Glomerular visceral epithelial cell (primary cell): ENCODE data around the gene ABCF3.

Source experiments
- DNase-seq: peaks from one replicate; pipeline ENCODE4 v3.0.0-alpha.2; 2016; ENCODE audit errors: extremely low spot score

Gene ABCF3

DNA sequence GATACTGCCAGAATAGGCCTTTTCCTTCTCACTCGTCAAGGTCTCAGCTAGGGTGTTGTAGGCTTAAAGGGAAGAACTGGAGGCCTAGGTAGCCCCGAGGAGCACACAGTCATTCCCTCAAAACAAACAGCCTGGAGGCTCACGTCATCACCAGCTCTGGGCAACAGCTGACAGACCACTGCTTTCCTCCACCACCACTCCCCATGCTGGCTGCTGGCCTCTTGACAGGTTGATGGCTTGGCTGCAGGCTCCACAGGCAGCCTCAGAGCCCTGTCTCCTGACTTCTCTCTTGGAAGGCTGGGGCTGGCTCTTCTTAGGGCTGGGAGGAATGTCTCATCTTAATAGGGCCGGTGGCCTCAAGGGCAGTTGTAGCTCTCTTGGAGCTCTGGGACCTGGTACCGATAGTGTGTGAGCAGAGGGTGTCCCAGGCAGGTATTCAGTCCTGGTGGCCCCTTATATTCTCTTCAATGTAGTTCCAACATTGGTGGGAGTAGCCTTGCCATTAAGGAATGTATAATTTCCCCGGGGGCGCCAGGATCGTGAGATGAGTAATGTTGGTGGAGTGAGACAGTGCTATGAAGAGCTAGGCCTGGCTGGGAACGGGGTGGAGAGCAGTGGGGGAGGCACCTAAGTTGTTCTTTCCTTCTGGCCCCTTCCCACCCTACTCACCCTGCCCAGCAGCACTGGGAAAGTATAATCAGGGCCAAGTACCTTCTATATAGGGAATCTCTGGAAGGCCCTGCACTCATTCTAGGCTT, 17.5 kb upstream of the ABCF3 start:
- DNase-seq: peak; percentile 42

DNA sequence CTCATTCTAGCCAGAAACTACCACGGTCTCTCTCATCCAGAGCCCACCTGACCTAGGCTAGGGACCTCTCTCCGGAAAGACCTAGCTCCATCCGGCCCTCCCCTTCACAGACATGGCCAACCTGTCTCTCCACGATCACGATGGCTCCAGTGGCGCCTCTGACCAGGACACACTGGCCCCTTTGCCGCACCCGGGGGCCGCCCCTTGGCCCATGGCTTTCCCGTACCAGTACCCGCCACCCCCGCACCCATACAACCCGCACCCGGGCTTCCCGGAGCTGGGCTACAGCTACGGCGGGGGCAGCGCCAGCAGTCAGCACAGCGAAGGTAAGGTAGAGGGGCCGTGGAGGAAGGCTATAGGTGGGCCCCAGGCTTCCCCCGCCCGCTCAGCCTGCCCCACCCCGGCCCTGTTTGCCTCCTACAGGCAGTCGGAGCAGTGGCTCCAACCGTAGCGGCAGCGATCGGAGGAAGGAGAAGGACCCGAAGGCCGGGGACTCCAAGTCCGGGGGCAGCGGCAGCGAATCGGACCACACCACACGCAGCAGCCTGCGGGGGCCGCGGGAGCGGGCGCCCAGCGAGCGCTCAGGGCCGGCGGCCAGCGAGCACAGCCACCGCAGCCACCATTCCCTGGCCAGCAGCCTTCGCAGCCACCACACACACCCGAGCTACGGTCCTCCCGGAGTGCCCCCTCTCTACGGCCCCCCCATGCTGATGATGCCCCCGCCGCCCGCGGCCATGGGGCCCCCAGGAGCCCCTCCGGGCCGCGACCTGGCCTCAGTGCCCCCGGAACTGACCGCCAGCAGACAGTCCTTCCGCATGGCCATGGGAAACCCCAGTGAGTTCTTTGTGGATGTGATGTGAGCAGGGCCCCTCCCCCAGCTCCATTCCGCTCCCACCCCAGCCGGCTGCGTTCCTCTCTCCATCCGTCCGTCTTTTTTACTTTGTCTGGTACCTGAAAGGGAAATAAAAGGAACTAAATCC, 15.8 kb upstream of the ABCF3 start:
- no peak for DNase-seq

DNA sequence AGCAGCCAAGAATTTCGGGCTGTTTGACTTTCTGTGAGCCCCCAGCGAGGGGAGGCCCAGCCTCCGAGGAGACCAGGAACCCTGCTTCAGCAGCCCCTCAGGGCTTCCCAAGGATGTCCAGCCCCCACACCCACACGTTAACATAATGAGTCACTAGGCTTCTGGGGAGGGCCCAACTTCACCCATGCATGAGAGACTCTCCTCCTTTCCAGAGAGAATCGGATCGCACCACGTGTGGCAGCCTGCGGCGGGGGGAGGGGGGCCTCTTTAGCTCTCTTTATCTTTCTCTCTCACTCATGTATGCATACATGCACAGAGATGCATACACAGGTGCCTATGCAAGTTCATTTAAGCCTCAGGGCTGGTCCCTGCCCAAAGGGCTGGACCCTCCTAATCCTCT, 14.4 kb upstream of the ABCF3 start:
- peak; percentile 80 for DNase-seq

DNA sequence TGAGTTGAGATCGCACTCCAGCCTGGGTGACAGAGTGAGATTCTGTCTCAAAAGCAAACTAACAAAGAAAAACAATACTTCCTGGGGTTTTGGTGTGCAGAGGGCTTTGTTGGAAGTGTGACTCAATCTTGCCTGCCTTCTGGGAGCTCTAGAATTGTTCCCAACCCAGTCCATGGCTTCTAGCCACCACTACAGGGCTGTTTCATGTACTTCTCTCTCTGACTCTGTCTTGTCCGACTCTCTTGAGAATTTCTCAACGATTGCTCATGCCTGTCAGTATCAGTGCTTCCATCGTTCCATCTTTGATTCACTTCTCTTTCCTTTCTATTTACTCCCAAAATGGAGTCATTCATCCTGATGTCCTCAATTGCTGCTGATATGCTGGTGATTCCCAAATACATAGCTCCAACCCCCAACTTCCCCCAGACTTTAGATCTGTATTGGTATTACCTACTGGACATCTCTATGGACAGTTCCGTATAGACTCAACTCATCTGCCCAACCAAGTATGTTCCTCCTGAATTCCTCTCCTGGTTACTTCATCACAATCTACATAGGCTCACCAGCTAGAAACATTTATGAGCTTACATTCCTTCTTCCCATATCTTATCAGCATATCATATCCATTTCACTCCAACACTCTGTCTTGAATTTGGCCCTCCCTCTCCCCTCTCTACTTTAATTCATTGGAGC, 13.2 kb upstream of the ABCF3 start:
- no peak for DNase-seq

DNA sequence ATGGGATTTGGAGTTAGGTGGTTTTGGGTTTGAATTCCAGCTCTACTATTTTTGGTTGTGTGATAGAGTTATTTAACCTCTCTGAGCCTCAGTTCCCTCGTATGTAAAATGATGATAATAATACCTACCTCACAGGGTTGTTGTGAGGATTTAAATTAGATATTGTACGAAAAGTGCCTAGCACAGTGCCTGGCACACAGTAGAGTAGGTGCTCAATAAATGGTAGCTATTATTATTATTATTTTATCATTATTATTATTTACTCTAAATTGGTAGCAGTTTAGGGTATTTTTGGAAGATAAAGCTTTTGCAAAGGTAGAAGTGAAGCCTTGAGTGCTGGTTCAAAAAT, 12.7 kb upstream of the ABCF3 start:
- DNase-seq: no peak

DNA sequence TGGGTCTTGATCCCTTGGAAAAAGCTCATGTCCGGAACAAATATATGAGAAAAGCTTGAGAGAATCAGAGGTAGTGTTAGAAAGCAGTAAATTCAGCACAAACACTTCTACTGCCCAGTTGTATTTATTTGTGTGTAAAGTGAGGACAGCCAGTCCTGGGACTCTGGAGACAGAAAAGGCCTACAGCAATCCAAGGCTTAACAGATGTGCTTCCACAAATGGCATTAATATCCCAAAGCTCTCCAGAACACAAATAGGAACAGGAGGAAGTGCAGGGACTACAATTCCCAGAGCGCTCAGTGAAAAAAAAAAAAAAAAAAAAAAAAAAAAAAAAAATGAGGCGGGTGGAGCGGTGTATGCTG, 11.7 kb upstream of the ABCF3 start:
- DNase-seq: no peak

DNA sequence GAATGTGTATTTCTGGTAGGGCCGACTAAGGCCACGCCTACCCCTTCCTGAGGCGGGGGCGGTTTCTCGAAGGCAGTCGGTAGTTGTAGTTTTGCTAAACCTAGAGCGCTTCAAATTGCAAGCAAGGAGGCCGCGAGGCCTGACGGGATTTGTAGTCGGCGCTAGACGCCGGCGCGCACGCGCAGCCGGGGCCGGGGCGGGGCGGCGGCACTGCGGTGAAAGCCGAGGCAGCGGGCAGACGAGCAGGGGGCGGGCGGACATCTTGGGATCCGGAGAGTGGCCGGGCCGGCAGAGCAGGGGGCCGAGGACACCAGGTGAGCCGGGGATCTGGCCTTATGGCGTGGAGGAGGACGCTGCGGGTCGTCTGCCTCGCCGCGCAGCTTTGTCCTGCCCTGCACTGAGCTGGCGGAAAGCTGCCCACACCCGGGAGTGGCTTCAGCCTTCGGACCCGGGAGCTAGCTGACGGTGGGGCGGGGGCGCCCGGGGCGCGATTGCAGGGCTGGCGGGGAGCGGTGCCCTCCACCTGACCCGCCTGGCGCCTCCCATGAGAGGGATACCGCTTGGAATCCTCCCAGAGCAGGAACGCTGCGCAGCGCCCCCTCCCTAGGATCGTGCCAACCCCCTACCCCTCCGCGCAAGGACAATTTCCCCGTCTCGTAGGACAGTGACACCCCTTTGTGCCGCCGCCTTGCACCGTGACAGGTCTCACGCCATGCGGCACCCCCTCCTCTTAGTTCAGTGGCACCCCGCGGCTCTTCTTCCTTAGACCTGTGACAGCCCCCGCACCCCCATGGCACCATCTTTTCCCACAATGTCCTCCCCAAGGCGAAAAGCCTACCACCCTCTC, 11.1 kb upstream of the ABCF3 start, which contains the start of gene AP2M1:
TSS of gene AP2M1 (plus strand) at position 210 of the 847 bp plus-strand sequence. CDS start 2,139 bp downstream, outside the sequence.
- peak; percentile 99 for DNase-seq

DNA sequence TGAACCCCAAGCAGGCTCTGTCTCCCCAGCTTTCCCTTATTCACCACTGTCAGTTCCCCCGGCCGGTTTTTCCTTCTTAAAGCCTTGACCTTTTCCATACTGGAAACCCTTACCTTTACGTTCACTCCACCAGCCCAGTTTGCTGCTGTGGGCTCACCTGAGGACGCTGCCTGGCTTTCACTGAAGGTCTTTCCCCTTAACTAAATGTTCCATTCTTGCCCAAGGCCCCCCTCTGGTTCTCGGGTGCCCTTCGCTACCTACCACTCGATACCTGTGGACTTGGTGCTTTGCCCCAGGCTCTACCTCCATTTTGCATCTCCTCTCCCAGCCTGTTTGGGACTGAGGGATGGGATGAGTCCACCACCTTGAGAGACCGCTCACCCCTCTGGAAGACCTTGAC, 10.5 kb upstream of the ABCF3 start:
- DNase-seq: no peak

DNA sequence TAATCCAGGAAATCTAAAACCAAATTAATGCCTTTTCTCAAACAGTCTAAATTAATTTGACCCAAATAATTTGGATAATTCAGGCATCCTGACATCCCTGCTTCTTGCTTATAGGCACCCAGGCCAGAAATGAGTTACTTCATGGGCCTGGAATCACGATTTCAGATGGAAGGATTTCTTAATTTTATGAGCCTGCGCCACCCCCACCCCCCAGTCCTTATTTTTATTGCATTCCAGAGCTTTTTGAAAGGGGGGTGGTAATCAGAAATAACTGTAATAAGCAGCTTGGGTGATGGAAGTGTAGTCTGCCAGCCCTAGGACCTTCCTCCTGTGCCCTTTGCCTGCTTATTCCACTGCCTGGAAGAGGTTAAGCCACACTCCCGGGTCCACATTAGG, 10.0 kb upstream of the ABCF3 start:
- no peak for DNase-seq

DNA sequence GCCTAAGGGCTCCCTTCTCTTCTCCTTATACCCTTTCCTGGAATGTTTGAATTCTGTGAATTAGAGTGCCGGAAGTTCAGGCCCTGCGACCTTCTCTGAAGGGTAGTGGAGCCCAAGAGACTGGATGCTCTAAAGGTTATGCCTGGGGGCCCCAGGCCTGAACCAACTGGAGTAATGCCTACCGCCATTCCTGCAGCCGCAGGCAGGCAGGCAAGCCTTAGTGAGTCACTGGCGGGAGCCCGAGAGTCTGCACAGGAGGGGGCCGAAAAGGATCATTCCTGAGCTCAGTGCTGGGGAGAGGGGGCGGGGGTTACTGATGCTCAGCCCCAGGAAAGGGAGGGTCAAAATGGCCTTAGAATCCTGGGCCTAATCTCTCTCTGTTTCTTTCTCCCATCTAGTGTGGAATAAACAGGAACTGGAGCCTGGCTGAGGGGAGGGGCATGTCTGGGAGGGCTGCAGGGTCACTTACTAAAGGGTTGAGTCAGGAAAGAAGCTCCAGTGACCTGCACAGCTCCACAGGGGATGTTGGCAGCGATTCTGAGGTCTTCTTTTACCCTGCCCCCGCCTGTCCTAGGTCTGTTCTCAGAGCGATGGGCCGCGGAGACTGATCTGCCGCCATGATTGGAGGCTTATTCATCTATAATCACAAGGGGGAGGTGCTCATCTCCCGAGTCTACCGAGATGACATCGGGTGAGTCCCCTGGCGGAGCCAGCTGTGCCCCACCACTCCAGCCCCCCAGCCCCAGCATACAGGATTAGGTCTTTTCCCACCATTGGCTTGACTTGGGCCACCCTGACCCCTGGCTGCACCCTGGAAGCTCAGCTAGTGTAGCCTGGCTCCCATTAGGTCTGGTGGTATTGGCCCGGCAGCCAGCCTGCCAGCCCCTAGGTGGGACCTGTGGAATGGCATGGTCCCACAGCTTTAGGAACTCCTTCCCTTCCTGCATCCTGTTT, 9.3 kb upstream of the ABCF3 start:
- peak; percentile 94 for DNase-seq

DNA sequence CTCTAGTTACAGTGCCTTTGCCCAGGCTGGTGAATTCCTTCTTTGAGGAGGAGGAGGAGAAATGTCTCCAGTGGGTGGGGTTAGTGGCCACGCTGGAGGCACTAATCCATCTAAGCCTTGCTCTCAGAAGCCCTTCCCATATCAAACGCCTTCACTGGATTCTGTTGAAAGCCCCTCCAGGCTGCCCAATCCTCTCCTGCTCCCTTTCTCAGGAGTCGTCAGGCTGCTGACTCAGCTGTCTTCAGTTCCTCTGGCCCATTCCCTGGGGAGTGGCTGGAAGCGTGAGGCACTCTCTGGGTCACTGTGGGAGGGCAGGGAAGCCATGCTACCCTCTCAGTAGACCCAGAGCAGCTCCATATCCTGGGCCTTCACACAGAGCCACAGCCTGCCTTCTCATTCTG, 8.7 kb upstream of the ABCF3 start:
- peak; percentile 34 for DNase-seq

DNA sequence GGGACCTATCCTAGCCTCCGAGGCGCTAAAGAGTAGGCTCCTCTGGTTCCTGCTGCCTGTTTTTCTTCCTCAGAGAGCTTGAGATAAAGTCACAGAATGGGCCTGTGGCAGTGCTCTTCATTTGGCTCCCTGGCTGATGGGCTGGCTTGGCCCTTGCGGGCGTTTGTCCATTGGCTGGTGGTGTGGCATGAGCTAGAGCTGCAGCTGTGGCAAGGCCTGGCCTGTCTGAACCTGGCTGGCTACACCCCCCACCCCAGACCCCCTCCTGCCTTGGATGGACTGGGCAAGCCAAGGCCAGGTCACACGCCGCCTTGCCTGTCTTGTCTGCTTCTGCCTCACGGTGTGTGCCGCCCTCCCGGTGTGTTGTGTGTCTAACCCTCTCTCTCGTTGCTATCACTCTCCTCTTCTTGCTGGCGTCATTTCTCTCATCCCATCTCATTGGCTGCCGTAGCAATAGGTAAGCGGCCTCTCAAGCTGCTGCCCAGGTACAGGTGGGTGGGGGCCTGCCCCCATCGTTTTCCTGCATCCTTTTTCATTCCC, 8.2 kb upstream of the ABCF3 start:
- no peak for DNase-seq

DNA sequence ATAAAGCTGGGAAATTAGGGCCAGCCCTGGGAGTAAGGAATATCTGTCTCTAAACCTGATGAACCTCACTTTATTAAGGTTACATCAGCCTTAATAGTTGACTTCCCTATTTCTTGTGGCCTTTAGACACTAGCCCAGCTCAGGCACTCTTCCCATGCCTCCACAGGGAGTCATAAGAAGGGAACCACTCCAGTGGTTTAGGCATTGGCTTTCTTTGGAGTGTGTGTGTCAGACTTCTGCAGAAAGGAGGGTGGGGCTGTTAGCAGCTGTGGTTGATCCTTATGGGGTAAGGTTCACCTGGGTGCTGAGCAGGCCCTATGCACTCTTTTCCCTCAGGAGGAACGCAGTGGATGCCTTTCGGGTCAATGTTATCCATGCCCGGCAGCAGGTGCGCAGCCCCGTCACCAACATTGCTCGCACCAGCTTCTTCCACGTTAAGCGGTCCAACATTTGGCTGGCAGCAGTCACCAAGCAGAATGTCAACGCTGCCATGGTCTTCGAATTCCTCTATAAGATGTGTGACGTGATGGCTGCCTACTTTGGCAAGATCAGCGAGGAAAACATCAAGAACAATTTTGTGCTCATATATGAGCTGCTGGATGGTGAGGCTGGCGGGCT, 7.4 kb upstream of the ABCF3 start:
- no peak for DNase-seq

DNA sequence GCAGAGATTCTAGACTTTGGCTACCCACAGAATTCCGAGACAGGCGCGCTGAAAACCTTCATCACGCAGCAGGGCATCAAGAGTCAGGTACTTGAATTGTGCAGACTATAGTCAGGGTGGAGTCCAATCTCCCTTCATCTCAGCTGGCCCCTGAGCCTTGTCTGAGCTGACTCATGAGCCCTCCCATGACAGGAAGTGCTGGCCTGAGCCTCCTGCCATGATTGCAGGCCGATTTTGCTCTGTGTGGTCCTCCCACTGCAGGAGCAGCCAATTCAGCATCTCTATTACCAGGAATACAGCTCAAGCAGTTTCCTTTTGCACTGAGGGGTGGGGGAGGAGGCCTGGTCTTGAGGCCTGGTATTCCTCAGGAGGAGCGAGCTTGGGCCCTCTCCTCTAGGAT, 5.8 kb upstream of the ABCF3 start:
- DNase-seq: no peak

DNA sequence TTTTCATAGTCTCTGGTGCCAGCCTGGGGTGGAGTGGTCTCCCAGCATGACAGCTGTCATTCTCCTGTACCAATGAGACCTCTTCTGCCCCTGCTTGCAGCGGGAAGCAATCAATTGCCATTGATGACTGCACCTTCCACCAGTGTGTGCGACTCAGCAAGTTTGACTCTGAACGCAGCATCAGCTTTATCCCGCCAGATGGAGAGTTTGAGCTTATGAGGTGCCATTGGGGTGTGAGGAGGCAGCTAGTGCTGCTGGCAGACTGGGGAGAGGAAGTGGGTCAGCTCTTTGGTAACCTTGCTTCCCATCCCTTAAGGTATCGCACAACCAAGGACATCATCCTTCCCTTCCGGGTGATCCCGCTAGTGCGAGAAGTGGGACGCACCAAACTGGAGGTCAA, 4.4 kb upstream of the ABCF3 start:
- DNase-seq: no peak

DNA sequence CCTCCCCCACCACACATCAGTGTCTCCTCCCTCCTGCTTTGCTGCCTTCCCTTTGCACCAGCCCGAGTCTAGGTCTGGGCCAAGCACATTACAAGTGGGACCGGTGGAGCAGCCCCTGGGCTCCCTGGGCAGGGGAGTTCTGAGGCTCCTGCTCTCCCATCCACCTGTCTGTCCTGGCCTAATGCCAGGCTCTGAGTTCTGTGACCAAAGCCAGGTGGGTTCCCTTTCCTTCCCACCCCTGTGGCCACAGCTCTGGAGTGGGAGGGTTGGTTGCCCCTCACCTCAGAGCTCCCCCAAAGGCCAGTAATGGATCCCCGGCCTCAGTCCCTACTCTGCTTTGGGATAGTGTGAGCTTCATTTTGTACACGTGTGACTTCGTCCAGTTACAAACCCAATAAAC, 2.3 kb upstream of the ABCF3 start:
- DNase-seq: no peak

DNA sequence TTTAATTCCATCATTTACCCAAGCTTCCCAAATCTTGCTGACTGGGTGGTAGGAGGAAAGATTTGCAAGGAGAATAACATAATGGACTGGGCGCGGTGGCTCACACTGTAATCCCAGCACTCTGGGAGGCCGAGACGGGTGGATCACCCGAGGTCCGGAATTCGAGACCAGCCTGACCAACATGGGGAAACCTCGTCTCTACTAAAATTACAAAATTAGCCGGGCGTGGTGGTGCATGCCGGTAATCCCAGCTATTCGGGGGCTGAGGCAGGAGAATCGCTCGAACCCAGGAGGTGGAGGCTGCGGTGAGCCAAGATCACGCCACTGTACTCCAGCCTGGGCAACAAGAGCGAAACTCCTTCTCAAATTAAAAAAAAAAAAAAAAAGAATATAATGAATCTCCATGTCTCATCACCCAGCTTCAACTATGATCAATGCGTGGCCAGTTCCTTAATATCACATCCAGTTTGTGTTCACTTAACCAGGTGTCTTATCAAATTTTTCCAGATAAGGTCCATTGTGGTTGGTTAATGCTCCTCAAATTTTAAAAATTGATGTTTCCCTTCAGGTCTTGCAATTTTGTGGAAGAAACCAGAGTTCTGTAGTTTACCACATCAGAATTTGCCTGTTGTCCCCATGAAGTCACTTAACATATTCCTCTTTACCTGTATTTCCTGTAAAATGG, 1.3 kb upstream of the ABCF3 start:
- no peak for DNase-seq

DNA sequence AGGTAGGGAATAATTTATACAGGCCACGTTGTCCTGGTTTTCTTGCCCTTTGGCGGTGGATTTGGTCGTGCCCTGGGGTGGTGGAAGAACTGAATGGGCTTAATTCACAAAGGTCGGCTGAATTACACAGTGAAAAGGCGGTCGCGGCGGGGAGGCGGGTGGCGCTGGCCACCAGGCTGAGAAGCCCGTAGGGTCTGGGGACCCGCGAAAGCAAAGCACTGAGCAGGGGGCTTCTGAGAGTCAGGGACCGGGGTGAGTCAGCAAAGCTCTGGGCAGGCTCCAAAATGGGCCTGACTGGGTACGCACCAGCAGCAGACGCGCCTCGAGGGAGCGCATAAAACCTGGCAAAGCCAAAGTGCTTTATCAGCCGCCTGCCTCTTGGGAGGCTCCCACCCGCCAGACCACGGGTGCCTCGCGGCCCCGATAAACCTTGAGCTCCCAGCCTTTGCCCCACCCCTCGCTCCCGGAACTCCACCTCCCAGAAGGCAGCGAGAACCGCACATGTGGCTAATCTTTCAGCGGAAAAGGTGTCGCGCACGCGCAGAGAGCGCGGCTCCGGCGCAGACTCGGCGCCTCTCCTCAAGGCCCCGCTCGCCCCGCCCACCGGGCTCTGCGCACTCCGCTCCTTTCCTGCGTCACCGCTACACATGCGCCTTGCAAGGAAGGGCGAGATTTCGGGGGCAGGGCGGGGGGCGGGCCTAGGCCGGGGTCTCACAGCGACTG, 377 bp upstream of the ABCF3 start:
- DNase-seq: peak; percentile 99

DNA sequence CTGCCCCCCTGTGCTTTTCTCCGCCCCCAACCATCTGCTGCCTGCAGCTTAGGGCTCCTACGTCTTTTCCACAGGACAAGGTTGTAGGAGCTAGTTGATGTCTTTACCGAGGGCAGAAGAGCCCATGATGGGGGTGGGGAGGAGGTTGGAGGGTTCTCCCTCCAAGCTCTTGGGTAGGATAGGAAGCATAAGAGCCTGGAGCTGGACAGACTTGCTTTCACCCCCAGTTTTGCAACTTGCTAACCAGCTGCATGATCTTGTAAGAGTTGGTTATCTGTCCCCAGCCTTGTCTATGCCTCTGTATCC, 856 bp downstream of the ABCF3 start:
- DNase-seq: no peak
